ENCODE measurements around the gene TAS2R40.

DNA sequence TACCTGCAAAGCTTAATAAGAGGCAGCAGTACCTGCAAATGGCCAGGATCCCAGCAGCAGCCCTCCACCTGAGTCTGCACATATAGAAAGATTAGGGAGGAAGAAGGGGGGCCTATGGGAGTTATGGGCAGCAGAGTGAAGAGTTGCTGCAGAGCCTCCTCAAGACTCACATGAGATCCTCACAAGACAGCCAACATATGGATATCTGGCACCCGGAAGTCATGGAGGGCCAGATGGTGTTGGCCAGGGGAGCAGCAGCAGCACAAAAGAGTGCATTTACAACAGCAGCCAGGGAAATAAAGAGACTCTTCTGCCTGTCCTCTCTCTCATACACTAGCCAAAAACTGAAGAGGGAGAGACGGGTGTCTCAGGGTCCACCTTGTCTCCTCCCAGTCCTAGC is 4.0 kb upstream of the TAS2R40 start:
- TF ChIP-seq, protein P1, sequence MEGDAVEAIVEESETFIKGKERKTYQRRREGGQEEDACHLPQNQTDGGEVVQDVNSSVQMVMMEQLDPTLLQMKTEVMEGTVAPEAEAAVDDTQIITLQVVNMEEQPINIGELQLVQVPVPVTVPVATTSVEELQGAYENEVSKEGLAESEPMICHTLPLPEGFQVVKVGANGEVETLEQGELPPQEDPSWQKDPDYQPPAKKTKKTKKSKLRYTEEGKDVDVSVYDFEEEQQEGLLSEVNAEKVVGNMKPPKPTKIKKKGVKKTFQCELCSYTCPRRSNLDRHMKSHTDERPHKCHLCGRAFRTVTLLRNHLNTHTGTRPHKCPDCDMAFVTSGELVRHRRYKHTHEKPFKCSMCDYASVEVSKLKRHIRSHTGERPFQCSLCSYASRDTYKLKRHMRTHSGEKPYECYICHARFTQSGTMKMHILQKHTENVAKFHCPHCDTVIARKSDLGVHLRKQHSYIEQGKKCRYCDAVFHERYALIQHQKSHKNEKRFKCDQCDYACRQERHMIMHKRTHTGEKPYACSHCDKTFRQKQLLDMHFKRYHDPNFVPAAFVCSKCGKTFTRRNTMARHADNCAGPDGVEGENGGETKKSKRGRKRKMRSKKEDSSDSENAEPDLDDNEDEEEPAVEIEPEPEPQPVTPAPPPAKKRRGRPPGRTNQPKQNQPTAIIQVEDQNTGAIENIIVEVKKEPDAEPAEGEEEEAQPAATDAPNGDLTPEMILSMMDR (IDR thresholded peaks at IDR 0.05), result no peak
- TF ChIP-seq POLR2A (IDR thresholded peaks at IDR 0.05), result no peak

Measured in upper lobe of left lung (tissue), 4 donors.